Chondrocyte (in vitro differentiated cells): ENCODE data around the gene MAPK6. TPM values are rescaled to one million over a fixed set of nuclear protein-coding genes. Genes with fewer than 3 reads are reported as not detected.

Experiments used
- DNase-seq: peaks from one replicate; pipeline ENCODE4 v3.0.0; 2021; ENCODE audit warnings: mixed read lengths, low spot score
- H3K27ac Mint-ChIP-seq: one replicate; pipeline ENCODE4 v1.8.0; 2021; ENCODE audit warnings: mild to moderate bottlenecking, moderate library complexity, mixed read lengths; ENCODE audit not compliant: unreplicated experiment
- H3K27me3 Mint-ChIP-seq: 2 replicates; pipeline ENCODE4 v1.8.0; 2021; ENCODE audit warnings: low read depth, mixed read lengths
- H3K36me3 Mint-ChIP-seq: 2 replicates; pipeline ENCODE4 v1.8.0; 2021; ENCODE audit warnings: low read depth, mixed read lengths
- H3K4me1 Mint-ChIP-seq: 2 replicates; pipeline ENCODE4 v1.8.0; 2021; ENCODE audit warnings: low read depth, mild to moderate bottlenecking, mixed read lengths
- H3K4me3 Mint-ChIP-seq: one replicate; pipeline ENCODE4 v1.8.0; 2021; ENCODE audit warnings: mild to moderate bottlenecking, moderate library complexity, mixed read lengths; ENCODE audit not compliant: unreplicated experiment
- H3K9me3 Mint-ChIP-seq: 2 replicates; pipeline ENCODE4 v1.8.0; 2021; ENCODE audit warnings: low read depth, mixed read lengths
- total RNA-seq: library from RNA; stranded (reverse); gene quantifications from 3 replicates; pipeline ENCODE4 v1.2.1, GENCODE V29; 2021
- TF ChIP-seq, protein P1 (sequence below): fragments of 200-600 bp; sonication (generic); IDR thresholded peaks from 2 replicates; pipeline ENCODE4 v1.5.0; 2021; ENCODE audit warnings: antibody characterized with exemption, mild to moderate bottlenecking, moderate library complexity

MAPK6 gene
- total RNA-seq, 1 donor from 2014 or later = 59.0 TPM

DNA sequence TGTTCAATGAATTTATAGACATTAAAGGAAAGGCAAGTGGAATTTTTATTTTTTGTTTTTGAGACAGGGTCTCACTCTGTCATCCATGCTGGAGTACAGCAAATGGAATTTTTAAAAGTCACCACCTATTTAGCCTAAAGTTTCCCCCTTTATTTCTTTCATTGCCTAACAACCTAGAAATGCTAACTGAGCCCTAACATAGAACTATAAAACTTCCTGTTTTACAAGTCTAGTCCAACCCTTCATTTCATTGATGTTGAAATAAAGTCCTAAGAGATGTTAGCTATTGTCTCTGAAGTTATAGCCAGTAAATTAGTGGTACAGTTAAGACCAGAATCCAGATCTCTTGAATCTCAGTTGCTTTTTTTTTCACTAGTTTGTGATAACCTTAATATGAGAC, 39.0 kb downstream of the MAPK6 start:
- TF ChIP-seq, protein P1, sequence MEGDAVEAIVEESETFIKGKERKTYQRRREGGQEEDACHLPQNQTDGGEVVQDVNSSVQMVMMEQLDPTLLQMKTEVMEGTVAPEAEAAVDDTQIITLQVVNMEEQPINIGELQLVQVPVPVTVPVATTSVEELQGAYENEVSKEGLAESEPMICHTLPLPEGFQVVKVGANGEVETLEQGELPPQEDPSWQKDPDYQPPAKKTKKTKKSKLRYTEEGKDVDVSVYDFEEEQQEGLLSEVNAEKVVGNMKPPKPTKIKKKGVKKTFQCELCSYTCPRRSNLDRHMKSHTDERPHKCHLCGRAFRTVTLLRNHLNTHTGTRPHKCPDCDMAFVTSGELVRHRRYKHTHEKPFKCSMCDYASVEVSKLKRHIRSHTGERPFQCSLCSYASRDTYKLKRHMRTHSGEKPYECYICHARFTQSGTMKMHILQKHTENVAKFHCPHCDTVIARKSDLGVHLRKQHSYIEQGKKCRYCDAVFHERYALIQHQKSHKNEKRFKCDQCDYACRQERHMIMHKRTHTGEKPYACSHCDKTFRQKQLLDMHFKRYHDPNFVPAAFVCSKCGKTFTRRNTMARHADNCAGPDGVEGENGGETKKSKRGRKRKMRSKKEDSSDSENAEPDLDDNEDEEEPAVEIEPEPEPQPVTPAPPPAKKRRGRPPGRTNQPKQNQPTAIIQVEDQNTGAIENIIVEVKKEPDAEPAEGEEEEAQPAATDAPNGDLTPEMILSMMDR = no peak
- H3K36me3 Mint-ChIP-seq = peaks cover 30% of the 10 kb centered on the region

DNA sequence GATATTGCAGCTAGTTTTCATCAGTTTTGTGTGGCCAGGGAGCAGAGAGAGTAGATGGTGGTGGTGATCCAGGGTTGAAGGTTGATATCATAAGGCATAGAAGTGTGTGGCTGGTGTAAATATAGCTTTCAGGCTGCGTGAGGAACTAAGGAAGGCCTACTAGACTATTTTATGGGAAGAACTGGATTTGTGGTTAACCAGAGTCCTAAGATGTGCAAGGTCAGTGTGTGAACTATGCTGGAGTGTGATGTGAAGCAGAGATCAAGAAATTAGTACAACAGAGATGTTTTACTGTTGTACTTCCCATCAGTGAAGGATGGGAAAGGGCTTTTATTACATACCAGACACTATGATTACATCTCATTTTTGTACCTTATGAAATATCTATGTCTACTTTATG, 41.5 kb downstream of the MAPK6 start:
- peaks cover 39% of the 10 kb centered on the region for H3K36me3 Mint-ChIP-seq
- no peak overlapping the region for H3K4me3 Mint-ChIP-seq
- DNase-seq = no peak
- H3K27me3 Mint-ChIP-seq = no peaks in the 10 kb centered on the region
- TF ChIP-seq, protein P1 = no peak
- H3K9me3 Mint-ChIP-seq = no peaks in the 10 kb centered on the region
- no peak overlapping the region for H3K27ac Mint-ChIP-seq
- H3K4me1 Mint-ChIP-seq = peaks cover 3% of the 10 kb centered on the region

More for the DNA sequence above, 39.0 kb downstream of the MAPK6 start:
- H3K27me3 Mint-ChIP-seq = no peaks in the 10 kb centered on the region
- DNase-seq = no peak
- peaks cover 9% of the 10 kb centered on the region for H3K4me1 Mint-ChIP-seq
- H3K4me3 Mint-ChIP-seq = no peak overlapping the region
- no peaks in the 10 kb centered on the region for H3K9me3 Mint-ChIP-seq
- no peak overlapping the region for H3K27ac Mint-ChIP-seq

DNA sequence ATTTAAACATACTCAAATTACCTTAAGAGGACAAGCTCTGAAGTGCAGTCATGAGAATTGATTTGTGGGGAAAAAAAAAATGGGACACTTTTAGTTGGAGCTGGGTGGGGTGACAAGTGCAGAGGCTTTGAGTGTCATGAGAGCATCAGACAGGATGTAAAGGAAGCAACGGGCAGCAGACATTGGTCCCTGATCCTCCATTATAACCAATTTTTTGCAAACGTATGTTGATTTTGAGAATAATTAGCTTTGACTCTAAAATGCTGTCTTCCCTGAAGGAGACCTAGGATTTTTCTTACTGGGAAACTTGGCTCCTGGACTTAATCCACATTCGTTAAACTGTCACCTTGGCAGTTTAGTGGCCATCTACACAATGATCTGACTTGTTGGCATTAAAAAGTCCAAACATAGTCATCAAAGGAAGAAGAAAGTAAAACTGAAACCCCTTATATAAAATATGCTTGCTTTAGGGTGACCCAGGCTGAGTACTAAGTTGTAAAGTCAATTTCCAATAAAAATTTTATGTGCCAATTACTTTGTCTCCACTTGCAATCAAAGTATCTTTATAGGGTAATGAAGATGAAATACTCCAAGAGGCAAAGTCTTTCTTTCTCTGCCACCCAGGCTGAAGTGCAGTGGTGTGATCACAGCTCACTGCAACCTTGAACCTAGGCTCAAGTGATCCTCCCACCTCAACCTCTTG, 48.0 kb downstream of the MAPK6 start:
- DNase-seq = no peak
- TF ChIP-seq, protein P1 = no peak
- Mint-ChIP-seq H3K36me3 (peaks cover 27% of the 10 kb centered on the region), H3K9me3 (no peaks in the 10 kb centered on the region), H3K4me3 (no peak overlapping the region), H3K4me1 (no peaks in the 10 kb centered on the region), H3K27me3 (no peaks in the 10 kb centered on the region), H3K27ac (no peak overlapping the region)

DNA sequence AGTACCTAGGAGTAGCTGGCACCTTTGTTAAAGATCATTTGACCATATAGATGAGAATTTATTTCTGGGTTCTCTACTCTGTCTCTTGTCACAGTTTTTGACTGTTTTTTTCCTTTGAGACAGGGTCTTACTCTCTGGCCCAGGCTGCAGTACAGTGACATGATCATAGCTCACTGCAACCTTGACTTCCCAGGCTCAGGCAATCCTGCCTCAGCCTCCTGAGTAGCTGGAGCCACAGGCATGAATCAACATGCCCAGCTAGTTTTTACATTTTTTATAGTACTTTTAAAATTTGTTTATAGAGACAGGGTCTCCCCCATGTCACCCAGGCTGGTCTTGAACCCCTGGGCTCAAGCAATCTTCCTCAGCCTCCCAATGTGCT, 48.5 kb downstream of the MAPK6 start:
- no peak for DNase-seq
- TF ChIP-seq, protein P1 = no peak
- Mint-ChIP-seq H3K4me1 (no peaks in the 10 kb centered on the region), H3K36me3 (peaks cover 27% of the 10 kb centered on the region), H3K27me3 (no peaks in the 10 kb centered on the region), H3K9me3 (no peaks in the 10 kb centered on the region), H3K4me3 (no peak overlapping the region), H3K27ac (no peak overlapping the region)

GRCh38 chr15:52068004-52068615, 49.1 kb downstream of the MAPK6 start:
- TF ChIP-seq, protein P1 = no peak
- H3K4me1 Mint-ChIP-seq = no peaks in the 10 kb centered on the region
- H3K9me3 Mint-ChIP-seq = no peaks in the 10 kb centered on the region
- H3K27ac Mint-ChIP-seq = no peak overlapping the region
- DNase-seq = no peak
- H3K4me3 Mint-ChIP-seq = no peak overlapping the region
- H3K27me3 Mint-ChIP-seq = no peaks in the 10 kb centered on the region
- peaks cover 22% of the 10 kb centered on the region for H3K36me3 Mint-ChIP-seq
